Measurements from ENCODE around the gene GPR137.

GPR137 gene

DNA sequence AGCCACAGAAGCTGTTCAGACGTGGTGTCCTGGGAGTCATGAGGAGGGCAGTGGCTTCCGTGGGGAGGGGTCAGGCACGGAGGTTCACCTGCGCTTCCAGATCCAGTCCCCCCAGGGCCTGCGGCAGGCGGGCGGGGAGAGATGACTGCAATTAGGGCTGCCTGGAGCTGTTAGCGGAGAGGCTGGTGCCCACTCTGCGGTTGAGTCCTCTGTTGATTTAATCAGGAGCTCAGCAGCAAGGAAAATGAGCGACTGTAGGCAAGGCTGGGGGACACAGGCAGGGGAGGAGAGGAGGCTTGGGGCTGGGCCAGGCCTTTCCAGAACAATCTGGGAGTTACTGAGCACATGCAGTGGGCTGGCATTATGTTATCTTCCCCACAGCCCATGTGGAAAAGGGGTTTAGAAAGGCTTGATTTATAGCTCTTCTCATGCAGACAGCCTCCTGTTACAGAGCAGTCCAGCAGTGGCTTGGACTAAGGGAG, 21.2 kb upstream of the GPR137 start:
- no peak for DNase-seq

DNA sequence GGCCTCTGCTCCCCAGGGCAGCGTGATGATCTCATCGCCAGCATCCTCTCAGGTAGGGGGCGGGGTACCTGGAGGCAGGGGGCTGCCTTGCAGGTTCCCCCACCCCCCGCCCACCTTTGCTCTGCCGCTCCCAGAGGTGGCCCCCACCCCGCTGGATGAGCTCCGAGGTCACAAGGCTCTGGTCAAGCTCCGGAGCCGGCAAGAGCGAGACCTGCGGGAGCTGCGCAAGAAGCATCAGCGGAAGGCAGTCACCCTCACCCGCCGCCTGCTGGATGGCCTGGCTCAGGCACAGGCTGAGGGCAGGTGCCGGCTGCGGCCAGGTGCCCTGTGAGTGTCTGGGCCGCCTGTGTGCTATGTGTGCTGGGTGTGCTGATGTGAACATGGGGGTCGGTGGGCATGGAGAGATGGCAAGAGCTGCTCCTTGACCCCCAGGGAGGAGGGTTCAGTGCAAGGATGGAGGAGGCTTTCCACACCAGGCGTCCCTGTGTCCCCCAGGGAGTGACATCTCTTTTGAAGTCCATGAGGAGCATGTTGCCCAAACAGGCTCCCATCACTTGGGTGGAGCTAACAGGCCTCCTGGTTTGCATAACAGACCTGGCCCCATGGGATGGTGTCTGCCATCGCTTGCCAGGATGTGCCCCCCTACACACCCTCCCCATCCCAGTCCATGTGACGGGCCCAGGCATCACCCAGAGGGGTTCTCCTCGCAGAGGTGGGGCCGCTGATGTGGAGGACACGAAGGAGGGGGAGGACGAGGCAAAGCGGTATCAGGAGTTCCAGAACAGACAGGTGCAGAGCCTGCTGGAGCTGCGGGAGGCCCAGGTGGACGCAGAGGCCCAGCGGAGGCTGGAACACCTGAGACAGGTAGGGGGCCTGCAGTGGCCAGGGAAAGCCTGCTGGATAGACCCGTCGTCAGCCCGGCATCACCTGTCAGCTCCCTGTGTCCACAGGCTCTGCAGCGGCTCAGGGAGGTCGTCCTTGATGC, 20.2 kb upstream of the GPR137 start:
- no peak for DNase-seq

DNA sequence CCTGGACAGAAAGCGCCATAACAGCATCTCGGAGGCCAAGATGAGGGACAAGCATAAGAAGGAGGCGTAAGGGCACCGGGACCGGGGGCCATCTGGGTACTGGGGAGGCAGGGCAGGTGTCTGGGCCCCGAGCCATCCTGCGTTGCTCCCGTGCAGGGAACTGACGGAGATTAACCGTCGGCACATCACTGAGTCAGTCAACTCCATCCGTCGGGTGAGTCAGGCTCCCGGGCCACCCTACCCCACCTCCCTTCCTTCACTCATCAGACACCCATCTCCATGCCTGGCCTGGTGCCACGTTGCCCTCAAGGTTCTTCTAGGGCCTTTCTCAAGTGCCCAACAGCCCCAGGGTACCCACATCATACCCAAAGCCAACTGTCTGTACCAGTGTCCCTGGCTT, 19.3 kb upstream of the GPR137 start:
- DNase-seq = peak; percentile 57

DNA sequence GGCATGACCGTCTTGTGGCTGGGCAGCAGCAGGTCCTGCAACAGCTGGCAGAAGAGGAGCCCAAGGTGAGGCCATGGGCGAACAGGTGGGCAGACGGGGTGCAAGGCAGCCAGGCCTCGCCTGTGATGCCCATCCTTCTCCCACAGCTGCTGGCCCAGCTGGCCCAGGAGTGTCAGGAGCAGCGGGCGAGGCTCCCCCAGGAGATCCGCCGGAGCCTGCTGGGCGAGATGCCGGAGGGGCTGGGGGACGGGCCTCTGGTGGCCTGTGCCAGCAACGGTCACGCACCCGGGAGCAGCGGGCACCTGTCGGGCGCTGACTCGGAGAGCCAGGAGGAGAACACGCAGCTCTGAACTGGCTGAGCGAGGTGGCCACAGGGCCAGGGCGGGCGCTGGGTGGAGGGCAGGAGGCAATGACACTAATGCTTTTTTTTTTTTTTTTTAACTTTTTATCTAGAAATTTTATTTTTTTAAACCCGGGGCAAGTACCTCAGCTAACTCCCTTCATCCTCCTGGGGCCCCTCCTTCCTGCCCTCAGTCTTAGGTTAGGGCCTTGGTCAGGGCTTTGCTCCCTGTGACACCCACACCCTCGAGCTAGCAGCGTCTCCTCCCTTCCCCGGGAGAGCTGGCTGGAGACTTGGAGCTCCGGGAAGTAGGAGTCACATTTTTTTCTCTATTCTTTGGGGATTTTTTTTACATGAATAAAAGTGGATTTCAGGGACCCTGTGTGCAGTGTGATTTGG, 18.3 kb upstream of the GPR137 start:
- no peak for DNase-seq

DNA sequence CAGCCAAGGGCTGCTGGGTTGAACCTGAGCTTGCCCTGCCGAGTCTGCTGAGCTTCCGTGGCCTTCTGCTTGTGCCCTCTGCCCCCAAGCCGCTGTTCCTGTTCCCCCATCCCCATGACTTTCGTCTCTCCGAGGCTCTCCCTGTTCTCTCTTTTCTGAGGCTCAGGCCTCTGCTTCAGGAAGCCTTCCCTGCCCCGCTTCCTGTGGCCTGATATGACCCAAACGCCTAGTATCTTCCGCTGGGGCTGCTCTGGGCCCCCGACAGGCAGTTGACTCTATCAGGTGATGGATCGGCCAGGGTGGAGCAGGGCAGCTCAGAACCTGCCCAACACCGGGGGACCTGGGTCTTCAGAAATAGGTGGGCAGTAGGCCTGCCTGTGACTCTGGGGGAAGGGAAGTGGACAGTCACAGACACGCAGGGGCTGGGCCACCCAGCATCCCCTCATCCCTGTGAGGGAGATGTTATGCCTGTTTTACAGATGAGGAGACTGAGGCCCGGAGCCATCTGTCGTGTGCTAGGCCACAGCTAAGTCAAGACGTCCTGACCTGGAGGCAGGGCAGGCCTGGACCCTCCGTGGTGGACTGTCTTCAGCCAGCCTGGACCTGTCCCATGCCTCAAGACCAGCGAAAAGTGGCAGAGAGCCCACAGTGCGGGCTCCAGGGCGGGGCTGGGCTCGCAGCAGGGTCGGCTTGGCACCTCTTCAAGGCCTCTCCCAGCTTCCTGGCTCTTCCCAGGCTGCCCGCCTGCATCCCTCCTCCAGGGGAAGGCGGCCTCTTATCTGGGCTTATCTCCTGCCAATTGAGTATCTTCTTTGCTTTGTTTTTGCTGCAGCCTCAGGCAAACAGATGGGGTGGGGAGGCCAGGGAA, 17.4 kb upstream of the GPR137 start:
- peak; percentile 30 for DNase-seq

DNA sequence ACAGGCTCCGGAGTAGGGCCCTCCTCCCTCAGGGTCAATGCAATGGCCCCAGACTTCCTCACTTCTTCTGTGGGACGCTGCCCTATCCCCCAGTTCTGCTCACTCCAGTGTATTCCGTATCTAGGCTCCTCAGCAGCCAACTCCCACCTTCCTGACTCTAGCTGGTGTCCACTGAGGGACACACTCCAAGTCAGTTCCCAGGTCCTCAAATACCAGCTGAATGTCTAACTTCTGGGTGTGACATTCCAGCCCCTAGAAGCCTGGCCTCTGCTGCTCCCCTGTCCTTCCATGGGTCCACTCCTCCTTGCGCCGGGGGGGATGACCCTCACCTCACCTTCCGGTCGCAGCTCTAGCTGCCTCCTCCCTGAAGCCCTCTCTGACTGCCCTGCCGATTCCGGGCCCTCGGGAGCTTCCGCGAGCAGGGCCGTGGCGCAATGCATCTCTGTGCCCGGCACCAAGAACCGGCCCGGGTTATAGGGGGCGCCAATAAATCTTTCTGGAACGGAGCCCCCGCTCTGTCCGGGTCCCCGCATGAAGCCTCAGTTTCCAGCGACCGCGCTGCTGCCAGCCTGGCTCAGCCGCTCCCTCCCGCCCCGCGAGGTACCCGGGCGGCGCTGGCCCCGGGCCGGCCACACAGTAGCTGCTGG, 16.6 kb upstream of the GPR137 start:
- DNase-seq = no peak

DNA sequence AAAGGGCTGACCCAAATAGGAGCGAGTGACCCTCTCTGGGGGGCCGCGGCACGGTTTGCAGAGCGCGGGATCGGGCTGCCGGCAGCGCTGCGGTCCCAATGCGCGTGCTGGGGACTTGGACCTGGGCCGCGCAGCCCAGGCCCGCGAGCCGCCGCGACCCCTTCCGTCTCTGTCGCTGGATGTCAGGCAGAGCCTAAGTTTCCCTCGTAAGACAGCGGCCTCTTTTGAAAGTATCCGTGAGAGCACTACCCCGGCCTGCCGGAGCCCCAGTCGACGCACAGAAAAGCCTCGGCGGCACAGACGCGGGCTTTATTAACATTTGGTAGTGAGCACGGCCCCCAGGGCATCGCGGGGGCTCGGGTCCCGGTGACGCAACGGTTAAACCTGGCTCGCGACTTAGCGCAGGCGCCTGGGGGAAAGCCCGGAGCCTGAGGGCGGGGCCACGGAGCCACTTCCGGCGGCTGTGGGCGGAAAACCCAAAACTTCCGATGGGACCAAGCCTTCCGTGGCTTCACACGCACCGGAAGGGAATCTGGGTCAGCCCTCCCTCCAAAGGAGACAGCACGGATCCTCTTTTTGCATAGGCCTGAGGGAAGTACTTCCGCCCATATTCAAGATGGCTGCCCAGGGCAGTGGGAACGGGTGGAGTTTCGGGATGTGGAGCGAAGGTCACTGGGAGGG, 16.0 kb upstream of the GPR137 start:
- peak; percentile 99 for DNase-seq

DNA sequence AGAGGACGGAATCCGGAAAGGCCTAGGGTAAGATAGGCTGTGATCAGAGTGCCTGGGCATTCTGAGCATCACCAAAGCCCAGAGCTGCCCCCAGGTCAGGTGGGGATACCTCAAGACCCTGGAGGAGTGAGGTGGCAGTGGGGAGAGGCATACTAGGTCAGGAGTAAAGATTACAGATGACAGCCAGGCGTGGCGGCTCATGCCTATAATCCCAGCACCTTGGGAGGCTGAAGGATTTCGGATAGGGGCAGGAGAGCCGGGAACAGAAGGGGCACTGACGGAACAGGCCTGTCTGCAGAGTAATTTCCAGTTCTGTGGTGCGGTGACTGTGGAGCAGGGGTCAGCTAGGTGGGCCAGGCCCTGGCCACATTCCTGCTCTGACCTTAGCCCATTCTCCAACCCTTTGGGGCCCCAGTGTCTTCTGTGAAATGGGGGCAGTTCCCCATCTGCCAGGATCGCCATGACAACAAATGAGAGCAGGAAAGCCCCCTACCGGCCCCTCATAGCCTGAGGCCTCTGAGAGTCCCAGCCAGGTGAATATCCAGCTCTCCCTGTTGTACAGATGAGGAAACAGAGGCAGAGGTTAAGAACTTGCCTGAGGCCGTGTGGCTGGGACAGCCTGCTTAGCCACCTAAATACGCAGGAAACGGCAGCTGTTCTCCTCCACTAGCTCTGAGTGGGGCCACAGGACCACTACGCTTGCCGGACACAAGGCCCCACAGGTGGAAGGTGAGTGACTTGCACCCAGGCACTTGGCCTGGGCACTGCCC, 10.4 kb upstream of the GPR137 start:
- DNase-seq = no peak

DNA sequence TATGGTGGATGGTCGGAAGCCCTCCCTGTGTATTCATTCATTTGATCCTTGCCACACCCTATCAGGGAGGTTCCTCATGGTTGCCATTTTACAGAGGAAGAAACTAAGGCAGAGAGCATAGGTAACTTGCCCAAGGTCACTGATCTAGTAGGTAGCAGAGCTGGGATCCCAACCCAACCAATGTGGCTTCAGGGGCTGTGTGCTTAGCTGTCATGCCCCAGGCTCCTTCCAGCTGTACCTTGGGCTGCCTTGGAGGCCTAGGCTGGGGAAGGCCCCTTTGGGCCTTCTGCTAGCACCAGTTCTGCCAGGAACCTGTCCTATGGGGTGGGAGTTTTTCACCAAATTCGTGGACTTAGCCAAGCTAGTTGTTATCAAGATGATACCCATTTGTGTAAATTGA, 9.8 kb upstream of the GPR137 start:
- DNase-seq = no peak

DNA sequence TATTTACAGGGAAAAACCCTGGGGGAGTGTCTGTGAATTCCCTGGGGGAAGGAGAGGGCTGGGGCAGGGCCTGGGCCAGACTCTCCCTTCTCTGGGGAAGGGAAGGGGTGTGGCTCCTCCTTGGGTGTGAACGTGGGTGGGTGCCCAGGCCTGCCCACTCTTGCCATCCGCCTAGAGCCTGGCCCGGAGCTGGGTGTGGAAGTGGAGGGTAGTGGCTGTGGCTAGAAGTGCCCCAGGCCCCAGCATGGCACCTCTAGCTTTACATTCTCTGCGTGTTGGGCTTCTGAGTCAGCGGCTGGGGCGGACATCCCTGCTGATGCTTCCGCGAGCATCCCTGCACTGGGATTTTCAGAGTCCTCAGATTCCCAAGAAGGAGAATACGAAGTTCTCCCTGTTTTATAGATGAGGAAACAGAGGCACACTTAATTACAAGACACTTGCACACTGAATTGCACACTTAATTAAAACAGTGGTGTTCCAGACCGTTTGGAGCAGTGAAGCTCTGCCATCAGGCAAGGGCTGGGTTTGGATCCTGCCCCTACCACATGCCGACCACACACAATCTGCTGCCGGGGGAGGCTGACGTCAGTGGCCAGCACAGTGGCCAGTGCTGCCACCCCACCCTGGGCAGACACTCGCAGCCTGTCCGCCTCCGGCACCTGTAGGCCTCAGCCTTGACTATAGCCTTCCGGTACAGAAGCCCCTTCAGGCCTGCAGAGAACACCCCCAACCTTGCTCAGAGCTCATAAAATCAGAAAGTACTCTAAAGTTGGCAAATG, 8.8 kb upstream of the GPR137 start:
- peak; percentile 94 for DNase-seq

DNA sequence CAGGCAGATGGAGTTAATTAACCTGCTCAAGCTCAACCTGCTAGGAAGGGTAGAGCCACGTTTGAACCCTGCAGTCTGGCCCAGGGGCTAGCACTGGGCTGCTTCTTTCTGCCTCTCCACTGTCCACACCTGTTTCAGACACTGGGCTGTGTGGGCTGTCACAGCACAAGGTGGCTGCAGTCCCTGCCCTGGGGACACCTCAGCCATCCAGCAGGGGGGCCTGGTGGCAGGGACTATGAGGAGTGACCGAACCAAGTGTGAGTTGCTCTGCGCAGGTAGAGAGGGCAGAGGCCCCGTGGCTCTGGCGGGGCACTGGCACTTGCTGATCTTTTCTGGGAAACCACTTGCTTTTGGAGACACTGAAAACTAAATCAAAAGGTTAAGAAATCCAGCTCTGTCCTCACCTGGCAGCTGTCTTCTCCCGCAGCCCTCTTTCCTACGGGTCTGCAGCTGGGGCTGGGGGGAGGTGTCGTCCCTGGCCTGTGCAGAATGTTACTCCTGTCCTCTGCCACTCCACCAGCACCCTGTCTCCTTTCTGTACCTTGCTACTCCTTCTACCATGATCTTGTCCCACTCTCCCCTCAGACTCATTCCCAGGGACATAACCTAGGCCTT, 7.0 kb upstream of the GPR137 start:
- no peak for DNase-seq

DNA sequence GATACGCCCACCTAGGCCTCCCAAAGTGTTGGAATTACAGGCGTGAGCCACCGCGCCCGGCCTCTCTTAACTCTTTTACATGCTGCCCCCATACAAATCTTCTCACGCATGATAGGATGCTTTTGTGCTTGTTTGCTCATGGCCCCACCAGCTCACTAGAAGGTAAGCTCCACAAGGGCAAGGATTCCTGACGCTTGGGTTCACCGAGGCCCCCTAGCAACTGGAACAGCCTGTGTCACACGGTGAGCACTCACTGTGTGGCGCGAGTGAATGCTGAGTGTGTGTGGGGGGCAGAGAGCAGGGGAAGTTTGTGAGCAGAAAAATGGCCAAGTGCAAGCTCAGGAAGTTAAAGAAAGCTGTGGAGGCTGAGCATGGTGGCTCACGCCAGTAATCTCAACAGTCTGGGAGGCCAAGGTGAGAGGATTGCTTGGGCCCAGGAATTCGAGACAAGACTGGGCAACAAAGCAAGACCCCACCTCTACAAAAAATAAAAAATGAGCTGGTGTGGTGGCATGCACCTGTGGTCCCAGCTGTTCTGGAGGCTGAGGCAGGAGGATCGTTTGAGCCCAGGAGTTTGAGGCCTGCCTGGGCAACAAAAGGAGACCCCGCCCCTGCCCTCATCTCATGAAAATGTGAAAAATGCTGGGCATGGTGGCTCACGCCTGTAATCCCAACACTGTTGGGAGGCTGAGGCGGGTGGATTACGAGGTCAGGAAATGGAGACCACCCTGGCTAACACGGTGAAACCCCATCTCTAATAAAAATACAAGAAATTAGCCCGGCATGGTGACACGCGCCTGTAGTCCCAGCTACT, 3.5 kb upstream of the GPR137 start:
- no peak for DNase-seq

DNA sequence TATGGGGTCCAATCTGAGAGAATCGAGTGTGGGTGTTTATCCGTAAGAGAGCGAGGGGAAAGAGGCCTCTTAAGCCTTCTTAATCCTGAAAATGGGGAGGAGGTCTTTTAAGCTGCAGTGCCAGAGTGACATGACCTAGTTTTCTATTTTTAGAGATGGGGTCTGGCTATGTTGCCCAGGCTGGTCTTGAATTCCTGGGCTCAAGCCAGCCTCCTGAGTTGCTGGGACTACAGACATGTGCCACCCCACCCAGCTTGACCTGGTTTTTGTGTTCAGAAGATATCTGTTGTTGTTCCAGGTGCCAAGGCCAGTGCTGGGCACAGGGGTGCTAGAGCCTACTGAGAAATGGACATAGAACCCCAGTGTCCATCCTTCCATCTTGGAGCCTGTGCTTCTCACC, 2.6 kb upstream of the GPR137 start:
- DNase-seq = no peak

DNA sequence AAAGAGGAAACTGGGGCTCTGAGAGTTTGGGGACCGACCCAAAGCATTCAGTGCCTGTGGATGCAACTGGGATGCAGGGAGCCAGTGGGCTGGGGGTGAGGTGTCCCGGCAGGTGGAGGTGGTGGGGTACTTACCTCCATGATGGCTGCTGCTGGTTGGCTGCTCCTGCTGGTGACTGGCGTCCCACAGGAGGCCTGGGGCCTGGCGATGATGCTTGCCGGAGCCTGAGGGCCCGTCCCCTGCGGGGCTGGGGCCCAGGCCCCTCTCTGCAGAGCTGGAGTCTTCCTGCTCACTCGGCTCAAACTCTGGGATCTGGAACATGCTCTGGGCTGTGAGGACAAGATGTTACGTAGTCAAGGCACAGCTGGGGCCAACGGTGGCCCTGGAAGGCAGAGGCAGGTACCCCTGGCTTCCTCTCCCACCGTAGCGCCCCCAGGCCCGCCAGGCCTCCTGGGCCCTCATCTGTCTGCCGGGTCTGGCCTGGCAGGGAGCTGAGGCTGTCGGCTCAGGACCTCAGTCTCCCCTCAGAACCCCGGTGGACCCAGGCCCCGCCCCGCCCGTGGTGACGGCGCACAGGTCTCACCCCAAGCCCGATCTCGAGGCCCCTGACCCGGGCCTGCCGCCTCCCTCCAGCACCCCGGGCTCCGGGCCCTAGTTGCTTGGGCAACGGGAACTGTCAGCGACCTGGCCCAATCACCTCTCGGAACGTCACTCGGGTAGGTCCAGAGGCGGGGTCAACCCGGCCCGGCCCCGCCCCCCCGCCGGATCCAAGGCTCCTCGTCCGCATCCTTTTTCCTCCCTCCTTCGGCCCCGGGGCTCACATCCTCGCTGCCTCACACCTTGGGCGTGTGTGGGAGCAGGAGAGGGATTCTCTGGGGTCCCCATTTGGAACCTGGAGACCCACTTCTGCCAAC, 1.3 kb upstream of the GPR137 start, which contains the start of gene BAD:
TSS of gene BAD (minus strand) at position 618 of the 914 bp plus-strand sequence. CDS start at position 321, 297 bp downstream.
- peak; percentile 92 for DNase-seq

DNA sequence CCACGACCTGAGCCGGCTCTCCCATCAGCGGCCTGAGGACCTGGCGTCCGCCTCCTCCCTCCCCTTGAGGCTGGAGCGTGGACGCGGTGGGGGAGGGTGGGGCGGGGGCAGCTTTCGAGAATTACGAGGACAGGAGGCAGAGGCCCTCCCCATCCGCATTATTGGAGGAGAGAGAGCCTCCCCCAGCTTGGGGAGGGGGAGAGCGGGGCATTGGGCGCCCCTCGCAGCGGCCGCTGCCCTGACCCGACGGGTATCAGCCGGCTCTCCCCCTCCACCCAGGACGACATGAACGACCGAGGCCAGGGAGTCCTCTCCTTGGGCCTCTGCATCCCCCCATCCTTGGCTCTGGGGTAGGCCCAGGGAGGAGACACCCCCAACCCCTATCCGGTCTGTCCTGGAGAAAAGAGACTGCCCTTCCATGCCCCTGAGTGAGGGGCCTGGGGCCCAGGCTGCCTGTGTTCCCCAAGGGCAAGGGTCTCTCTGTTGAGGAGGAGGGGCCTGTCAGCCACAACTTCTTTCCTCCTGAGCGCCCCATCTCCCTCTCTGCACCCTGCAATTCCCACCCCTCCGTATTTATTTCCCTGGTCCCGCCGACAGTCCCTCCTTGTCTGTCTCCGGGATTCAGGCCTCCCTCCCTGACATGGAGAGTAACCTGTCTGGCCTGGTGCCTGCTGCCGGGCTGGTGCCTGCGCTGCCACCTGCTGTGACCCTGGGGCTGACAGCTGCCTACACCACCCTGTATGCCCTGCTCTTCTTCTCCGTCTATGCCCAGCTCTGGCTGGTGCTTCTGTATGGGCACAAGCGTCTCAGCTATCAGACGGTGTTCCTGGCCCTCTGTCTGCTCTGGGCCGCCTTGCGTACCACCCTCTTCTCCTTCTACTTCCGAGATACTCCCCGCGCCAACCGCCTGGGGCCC, 495 bp downstream of the GPR137 start:
- DNase-seq = no peak

DNA sequence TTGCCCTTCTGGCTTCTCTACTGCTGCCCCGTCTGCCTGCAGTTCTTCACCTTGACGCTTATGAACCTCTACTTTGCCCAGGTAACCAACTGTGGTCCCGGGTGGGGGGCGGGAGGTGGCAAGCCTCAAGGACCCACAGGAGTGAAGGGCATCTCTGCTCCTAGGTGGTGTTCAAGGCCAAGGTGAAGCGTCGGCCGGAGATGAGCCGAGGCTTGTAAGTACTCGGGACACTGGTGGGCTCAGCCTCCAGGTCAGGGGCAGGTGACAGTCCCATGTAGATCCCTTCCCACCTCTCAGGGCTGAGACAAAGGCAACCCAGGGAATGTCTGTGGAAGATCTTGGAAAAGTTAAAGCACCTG, 1.1 kb downstream of the GPR137 start:
- no peak for DNase-seq

Measured in T1000 (cell line).